ENCODE data around the gene TASP1. TPM values are rescaled to one million over a fixed set of nuclear protein-coding genes. Genes with fewer than 3 reads are reported as not detected.

The TASP1 gene, protein sequence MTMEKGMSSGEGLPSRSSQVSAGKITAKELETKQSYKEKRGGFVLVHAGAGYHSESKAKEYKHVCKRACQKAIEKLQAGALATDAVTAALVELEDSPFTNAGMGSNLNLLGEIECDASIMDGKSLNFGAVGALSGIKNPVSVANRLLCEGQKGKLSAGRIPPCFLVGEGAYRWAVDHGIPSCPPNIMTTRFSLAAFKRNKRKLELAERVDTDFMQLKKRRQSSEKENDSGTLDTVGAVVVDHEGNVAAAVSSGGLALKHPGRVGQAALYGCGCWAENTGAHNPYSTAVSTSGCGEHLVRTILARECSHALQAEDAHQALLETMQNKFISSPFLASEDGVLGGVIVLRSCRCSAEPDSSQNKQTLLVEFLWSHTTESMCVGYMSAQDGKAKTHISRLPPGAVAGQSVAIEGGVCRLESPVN
- total RNA-seq, result 5.5 TPM
- long read RNA-seq, transcript TASP1-201 (14 exons, 2,352 nt), result major isoform, 5 of 9 reads
- long read RNA-seq, partial matches to known transcripts, result 3 of 9 reads
- long read RNA-seq, other reads (novel, unspliced or antisense), result 1 of 9 reads

DNA sequence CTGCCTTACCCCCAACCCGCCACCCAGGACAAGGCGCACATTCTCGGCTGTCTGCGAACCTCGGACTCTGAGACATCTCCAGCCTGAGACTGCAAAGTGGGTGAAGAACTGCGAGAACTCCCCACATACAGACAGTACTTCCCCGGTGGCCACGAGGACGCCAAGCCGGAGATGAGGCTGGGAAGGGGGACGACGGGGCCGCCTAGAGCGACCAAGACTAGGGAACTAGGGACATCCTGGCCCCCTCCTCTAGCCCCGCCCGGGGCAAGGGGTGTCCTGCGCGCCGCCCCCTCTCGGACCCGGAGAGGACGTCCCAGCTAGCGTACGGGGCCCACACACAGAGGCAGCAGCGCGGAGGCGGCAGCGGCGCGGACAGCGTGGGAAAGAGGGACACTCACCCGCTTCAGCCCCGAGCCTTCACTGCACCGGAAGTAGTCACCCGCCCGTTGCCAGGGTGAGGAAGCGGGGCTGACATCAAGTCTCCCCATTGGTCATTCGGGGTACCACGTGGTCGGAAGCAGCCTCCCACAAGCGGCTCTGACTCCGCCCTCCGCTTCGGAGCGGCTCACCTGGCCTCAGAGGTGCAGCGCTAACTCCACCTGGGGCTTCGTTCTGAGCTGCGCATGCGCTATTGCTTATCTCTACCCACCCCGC, at the start of gene TASP1:
TSS of gene TASP1 (minus strand) at position 437 of the 654 bp plus-strand sequence. CDS start 8,854 bp downstream, outside the sequence.
- Histone ChIP-seq H3K4me1 (peaks cover 22% of the 10 kb centered on the region), H3K4me3 (peak within 1 kb of the TSS; percentile 97), H3K36me3 (no peaks in the 10 kb centered on the region), H3K9me3 (replicated peaks) (no peaks in the 10 kb centered on the region), H3K27me3 (ENCODE audit: low read depth) (peaks cover 17% of the 10 kb centered on the region), H3K27ac (replicated peaks) (peak within 1 kb of the TSS; percentile 77)
- peak; percentile 94 for DNase-seq
- TF ChIP-seq, protein P1, sequence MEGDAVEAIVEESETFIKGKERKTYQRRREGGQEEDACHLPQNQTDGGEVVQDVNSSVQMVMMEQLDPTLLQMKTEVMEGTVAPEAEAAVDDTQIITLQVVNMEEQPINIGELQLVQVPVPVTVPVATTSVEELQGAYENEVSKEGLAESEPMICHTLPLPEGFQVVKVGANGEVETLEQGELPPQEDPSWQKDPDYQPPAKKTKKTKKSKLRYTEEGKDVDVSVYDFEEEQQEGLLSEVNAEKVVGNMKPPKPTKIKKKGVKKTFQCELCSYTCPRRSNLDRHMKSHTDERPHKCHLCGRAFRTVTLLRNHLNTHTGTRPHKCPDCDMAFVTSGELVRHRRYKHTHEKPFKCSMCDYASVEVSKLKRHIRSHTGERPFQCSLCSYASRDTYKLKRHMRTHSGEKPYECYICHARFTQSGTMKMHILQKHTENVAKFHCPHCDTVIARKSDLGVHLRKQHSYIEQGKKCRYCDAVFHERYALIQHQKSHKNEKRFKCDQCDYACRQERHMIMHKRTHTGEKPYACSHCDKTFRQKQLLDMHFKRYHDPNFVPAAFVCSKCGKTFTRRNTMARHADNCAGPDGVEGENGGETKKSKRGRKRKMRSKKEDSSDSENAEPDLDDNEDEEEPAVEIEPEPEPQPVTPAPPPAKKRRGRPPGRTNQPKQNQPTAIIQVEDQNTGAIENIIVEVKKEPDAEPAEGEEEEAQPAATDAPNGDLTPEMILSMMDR (IDR thresholded peaks at IDR 0.05; ENCODE audit: borderline replicate concordance), result no peak
- intact Hi-C loops (cut with micrococcal nuclease), result no loop called here

DNA sequence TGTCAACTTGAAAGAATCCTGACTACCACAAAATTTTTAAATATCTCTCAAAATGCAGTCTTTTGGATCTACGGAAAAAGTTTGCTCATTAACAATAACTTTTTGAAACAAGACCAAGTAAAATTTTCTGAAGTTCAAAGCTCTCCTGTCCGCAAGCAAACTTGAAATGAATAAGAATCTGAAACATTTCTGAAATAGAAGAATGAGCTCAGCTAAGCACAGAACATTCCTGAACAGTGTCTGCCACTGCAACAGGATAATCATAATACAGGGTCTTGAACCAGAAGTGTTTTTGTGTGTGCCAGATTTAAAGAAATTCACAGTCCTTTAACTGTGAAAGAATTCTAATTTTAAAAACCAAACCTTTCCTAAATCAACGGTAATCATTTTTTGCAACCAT, 49.1 kb upstream of the TASP1 start:
- no peak overlapping the region for H3K27ac ChIP-seq (replicated peaks)
- DNase-seq, result no peak
- no peaks in the 10 kb centered on the region for H3K9me3 ChIP-seq (replicated peaks)
- intact Hi-C loops (cut with micrococcal nuclease), result no loop called here
- TF ChIP-seq, protein P1 (IDR thresholded peaks at IDR 0.05; ENCODE audit: borderline replicate concordance), result no peak
- peaks cover 7% of the 10 kb centered on the region for H3K4me1 ChIP-seq
- peaks cover 8% of the 10 kb centered on the region for H3K27me3 ChIP-seq (ENCODE audit: low read depth)
- H3K4me3 ChIP-seq, result no peak overlapping the region
- H3K36me3 ChIP-seq, result no peaks in the 10 kb centered on the region

DNA sequence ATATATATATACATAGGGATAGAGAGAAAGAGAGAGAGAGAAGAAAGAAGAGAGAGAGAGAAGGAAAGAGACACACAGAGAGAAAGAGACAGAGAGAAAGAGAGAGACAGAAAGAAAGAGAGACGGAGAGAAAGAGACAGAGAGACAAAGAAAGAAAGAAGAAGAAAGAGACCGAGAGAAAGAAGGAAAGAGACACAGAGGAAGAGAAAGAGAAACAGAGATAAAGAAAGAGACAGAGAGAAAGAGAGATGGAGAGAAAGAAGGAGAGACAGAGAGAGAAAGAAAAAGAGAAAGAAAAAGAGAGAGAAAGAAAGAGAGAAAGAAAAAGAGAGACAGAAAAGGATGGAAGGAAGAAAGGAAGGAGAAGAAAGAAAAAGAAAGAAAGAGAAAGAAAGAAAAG, 46.9 kb upstream of the TASP1 start:
- intact Hi-C loops (cut with micrococcal nuclease), result no loop called here

DNA sequence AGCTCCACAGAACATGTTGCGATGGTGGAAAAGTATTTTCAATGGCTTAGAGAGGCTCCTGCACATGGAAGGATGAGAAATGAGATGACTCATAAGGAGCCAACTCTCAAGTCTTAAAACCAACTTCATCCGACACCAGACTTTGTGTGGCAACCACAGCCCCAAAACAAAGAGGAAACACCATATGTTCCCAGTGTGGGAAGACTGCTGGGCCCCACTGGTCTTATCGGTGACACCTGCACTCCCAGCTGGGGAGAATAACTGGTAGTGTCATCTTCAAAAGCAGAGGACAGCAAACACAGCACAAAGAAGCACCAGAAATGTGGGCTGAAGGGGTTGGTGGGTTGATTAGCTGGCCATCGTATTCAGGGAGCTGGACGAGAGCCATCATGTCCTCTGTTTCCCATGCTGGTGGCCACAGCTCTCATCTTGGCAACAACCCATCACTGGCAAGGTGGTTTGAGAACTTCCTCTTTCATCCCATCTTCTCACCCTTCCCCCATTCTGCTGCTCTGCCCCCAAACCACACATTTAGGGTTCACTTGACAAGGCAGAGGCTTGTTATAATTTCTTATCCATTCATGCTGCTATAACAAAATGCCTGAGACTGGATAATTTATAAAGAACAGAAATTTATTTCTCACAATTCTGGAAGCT, 46.0 kb upstream of the TASP1 start:
- peaks cover 14% of the 10 kb centered on the region for H3K27me3 ChIP-seq (ENCODE audit: low read depth)
- TF ChIP-seq, protein P1 (IDR thresholded peaks at IDR 0.05; ENCODE audit: borderline replicate concordance), result no peak
- no peaks in the 10 kb centered on the region for H3K36me3 ChIP-seq
- DNase-seq, result no peak
- H3K27ac ChIP-seq (replicated peaks), result no peak overlapping the region
- no peaks in the 10 kb centered on the region for H3K4me1 ChIP-seq
- H3K9me3 ChIP-seq (replicated peaks), result no peaks in the 10 kb centered on the region
- intact Hi-C loops (cut with micrococcal nuclease), result no loop called here
- H3K4me3 ChIP-seq, result no peak overlapping the region

More for the DNA sequence above, 46.9 kb upstream of the TASP1 start:
- no peak overlapping the region for H3K27ac ChIP-seq (replicated peaks)
- H3K27me3 ChIP-seq (ENCODE audit: low read depth), result peaks cover 14% of the 10 kb centered on the region
- no peak for DNase-seq
- H3K4me1 ChIP-seq, result no peaks in the 10 kb centered on the region
- TF ChIP-seq, protein P1 (IDR thresholded peaks at IDR 0.05; ENCODE audit: borderline replicate concordance), result no peak
- H3K9me3 ChIP-seq (replicated peaks), result no peaks in the 10 kb centered on the region
- no peak overlapping the region for H3K4me3 ChIP-seq
- no peaks in the 10 kb centered on the region for H3K36me3 ChIP-seq

DNA sequence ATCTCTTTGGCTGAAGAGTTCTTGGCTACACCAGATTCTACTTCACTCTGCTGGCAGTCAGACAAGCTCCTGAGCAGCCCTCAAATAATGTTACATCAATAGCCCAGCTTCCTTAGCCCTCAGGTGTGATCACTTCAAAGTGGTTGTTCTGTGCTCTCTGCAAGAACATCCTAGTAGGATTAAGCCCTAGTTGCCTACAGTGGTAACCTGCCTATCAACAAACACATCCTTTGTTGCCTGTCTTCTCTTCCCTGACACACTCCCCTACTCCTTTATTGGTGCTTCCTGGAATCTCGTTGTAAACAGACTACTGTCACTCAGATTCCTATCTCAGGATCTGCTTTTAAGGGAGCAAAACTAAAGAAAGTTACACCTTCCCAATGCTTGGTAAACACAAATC, 45.1 kb upstream of the TASP1 start:
- Histone ChIP-seq H3K4me3 (no peak overlapping the region), H3K9me3 (replicated peaks) (no peaks in the 10 kb centered on the region), H3K4me1 (no peaks in the 10 kb centered on the region), H3K36me3 (no peaks in the 10 kb centered on the region), H3K27me3 (ENCODE audit: low read depth) (peaks cover 14% of the 10 kb centered on the region), H3K27ac (replicated peaks) (no peak overlapping the region)
- DNase-seq, result no peak
- TF ChIP-seq, protein P1 (IDR thresholded peaks at IDR 0.05; ENCODE audit: borderline replicate concordance), result no peak
- intact Hi-C loops (cut with micrococcal nuclease), result no loop called here
